ENCODE results near the gene NAGLU. TPM values are rescaled to one million over a fixed set of nuclear protein-coding genes. Genes with fewer than 3 reads are reported as not detected.

Gene NAGLU
- polyA plus RNA-seq, 2 of the 4 experiments (the other 2 are of a cell fraction), result 17.8 to 34.5 TPM

DNA sequence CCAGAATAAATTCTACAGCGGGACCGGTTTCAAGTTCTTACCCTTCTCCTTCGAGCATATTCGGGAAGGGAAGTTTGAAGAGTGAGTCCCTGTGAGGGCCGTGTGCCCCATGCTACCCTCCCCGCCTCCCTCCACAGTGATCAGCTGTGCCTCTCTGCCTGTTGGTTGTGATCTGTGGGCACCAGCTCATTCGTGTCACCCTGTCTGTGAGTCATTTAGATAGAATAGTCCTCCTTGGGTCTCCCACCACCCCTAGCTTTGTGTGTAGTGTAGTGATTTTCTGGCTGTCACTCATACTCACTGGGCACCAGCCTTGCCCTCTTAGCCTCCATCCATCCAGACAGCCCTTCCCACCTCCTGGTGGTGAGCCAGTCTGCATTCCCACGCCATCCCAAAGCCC is 15.0 kb upstream of the NAGLU start:
- ChIA-PET POLR2A (interaction anchor here (0.9 to 4.5 kb wide), 4 partner anchors 9 to 98 kb away, joined by 3 to 66 read pairs (median 8); partner anchors contain the start of genes CAVIN1, RETREG3 and TUBG1), CTCF (interaction anchor here (0.6 to 17.8 kb wide), 18 partner anchors 6 to 497 kb away, joined by 3 to 364 read pairs (median 10); partner anchors contain the start of genes CAVIN1, NAGLU and STAT3)
- WGBS (ENCODE audit: missing lambda C conversion rate), result 79% methylated on average over 8 of the region's 8 CpGs
- ATAC-seq (no peak), FAIRE-seq (no peak), DNase-seq (ENCODE audit: low read depth in 1 of 2, low spot score in 1 of 2) (no peak)
- Histone ChIP-seq H3K4me1 (peaks cover 63% of the 10 kb centered on the region), H3K4me2 (peak overlapping the region; percentile 83), H3K9me3 (no peaks in the 10 kb centered on the region), H3K27ac (peak overlapping the region; percentile 95 to 98), H3K4me3 (no peak overlapping the region)
- TF ChIP-seq NR3C1 (IDR thresholded peaks at IDR 0.05) (no peak), CEBPB (IDR thresholded peaks at IDR 0.05) (no peak), NFE2L2 (conservative IDR thresholded peaks at IDR 0.05; ENCODE audit: low read length) (no peak), HEYL (CRISPR knock-in tag; IDR thresholded peaks at IDR 0.05) (no peak), NPAS2 (CRISPR knock-in tag; IDR thresholded peaks at IDR 0.05; ENCODE audit: borderline replicate concordance) (no peak), KDM5A (IDR thresholded peaks at IDR 0.05) (no peak), MAZ (IDR thresholded peaks at IDR 0.05; ENCODE audit: borderline replicate concordance, low read depth, low read length) (no peak), HOXA7 (CRISPR knock-in tag; IDR thresholded peaks at IDR 0.05) (no peak), CBX8 (IDR thresholded peaks at IDR 0.05) (no peak), TFCP2L1 (CRISPR knock-in tag; IDR thresholded peaks at IDR 0.05) (no peak), EP300 (IDR thresholded peaks at IDR 0.05) (no peak), EHF (CRISPR knock-in tag; IDR thresholded peaks at IDR 0.05) (no peak), ZNF302 (CRISPR knock-in tag; IDR thresholded peaks at IDR 0.05) (no peak), CHD4 (IDR thresholded peaks at IDR 0.05; ENCODE audit: borderline replicate concordance) (no peak)
- TF ChIP-seq, protein P1, sequence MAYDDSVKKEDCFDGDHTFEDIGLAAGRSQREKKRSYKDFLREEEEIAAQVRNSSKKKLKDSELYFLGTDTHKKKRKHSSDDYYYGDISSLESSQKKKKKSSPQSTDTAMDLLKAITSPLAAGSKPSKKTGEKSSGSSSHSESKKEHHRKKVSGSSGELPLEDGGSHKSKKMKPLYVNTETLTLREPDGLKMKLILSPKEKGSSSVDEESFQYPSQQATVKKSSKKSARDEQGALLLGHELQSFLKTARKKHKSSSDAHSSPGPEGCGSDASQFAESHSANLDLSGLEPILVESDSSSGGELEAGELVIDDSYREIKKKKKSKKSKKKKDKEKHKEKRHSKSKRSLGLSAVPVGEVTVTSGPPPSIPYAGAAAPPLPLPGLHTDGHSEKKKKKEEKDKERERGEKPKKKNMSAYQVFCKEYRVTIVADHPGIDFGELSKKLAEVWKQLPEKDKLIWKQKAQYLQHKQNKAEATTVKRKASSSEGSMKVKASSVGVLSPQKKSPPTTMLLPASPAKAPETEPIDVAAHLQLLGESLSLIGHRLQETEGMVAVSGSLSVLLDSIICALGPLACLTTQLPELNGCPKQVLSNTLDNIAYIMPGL (CRISPR knock-in tag; IDR thresholded peaks at IDR 0.05; ENCODE audit: borderline replicate concordance), result no peak
- TF ChIP-seq, protein P2, sequence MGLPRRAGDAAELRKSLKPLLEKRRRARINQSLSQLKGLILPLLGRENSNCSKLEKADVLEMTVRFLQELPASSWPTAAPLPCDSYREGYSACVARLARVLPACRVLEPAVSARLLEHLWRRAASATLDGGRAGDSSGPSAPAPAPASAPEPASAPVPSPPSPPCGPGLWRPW (IDR thresholded peaks at IDR 0.05), result no peak
- TF ChIP-seq, protein P3, sequence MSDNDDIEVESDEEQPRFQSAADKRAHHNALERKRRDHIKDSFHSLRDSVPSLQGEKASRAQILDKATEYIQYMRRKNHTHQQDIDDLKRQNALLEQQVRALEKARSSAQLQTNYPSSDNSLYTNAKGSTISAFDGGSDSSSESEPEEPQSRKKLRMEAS (IDR thresholded peaks at IDR 0.05), result no peak; the same call in 1 of the 2 replicates

GRCh38 chr17:42521666-42522262 is 14.3 kb upstream of the NAGLU start:
- peak overlapping the region; percentile 95 to 98 for H3K27ac ChIP-seq
- 96% methylated on average over 11 of the region's 11 CpGs for WGBS (ENCODE audit: missing lambda C conversion rate)
- DNase-seq (ENCODE audit: low read depth in 1 of 2, low spot score in 1 of 2) (no peak), ATAC-seq (no peak), FAIRE-seq (no peak)
- H3K4me1 ChIP-seq, result peaks cover 68% of the 10 kb centered on the region
- ChIA-PET POLR2A (interaction anchor here (2.5 to 4.5 kb wide), 2 partner anchors 93 to 99 kb away, joined by 7 to 66 read pairs; partner anchors contain the start of gene CAVIN1), CTCF (interaction anchor here (0.9 to 17.8 kb wide), 13 partner anchors 6 to 199 kb away, joined by 3 to 231 read pairs (median 11); partner anchors contain the start of genes CAVIN1 and NAGLU)
- H3K4me2 ChIP-seq, result peak overlapping the region; percentile 83
- H3K9me3 ChIP-seq, result no peaks in the 10 kb centered on the region
- no peak overlapping the region for H3K4me3 ChIP-seq
- TF ChIP-seq CHD4 (IDR thresholded peaks at IDR 0.05; ENCODE audit: borderline replicate concordance) (no peak), ZC3H11A (IDR thresholded peaks at IDR 0.05) (no peak), SMC3 (IDR thresholded peaks at IDR 0.05) (no peak), JUNB (IDR thresholded peaks at IDR 0.05) (no peak), MAFK (IDR thresholded peaks at IDR 0.05; ENCODE audit: partially characterized antibody) (no peak), CHD2 (IDR thresholded peaks at IDR 0.05; ENCODE audit: low read length, partially characterized antibody) (no peak), BHLHE40 (IDR thresholded peaks at IDR 0.05; ENCODE audit: low read depth, low read length) (no peak), HOXB13 (CRISPR knock-in tag; IDR thresholded peaks at IDR 0.05; ENCODE audit: low read depth) (no peak), POLR2A (IDR thresholded peaks at IDR 0.05; ENCODE audit: low read length) (no peak), TP53 (CRISPR knock-in tag; IDR thresholded peaks at IDR 0.05) (no peak), CEBPB (IDR thresholded peaks at IDR 0.05) (no peak), NR3C1 (IDR thresholded peaks at IDR 0.05) (no peak)
- TF ChIP-seq, protein P3 (IDR thresholded peaks at IDR 0.05), result no peak
- TF ChIP-seq, protein P2 (IDR thresholded peaks at IDR 0.05), result no peak
- TF ChIP-seq, protein P4, sequence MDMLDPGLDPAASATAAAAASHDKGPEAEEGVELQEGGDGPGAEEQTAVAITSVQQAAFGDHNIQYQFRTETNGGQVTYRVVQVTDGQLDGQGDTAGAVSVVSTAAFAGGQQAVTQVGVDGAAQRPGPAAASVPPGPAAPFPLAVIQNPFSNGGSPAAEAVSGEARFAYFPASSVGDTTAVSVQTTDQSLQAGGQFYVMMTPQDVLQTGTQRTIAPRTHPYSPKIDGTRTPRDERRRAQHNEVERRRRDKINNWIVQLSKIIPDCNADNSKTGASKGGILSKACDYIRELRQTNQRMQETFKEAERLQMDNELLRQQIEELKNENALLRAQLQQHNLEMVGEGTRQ (IDR thresholded peaks at IDR 0.05), result no peak
- TF ChIP-seq, protein P5, sequence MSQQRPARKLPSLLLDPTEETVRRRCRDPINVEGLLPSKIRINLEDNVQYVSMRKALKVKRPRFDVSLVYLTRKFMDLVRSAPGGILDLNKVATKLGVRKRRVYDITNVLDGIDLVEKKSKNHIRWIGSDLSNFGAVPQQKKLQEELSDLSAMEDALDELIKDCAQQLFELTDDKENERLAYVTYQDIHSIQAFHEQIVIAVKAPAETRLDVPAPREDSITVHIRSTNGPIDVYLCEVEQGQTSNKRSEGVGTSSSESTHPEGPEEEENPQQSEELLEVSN (IDR thresholded peaks at IDR 0.05; ENCODE audit: borderline replicate concordance, low read depth), result no peak

Data from A549 (cell line).